HG03442 (cell line): Measurements from ENCODE around the gene TIGD4.
A peak's percentile ranks its signal among the peaks of the same experiment; 100 is the strongest.

Experiments
- ATAC-seq: cut with Tn5 transposase; IDR thresholded peaks from one replicate; pipeline ENCODE4 v1.9.1; 2021; ENCODE audit warnings: mild to moderate bottlenecking, moderate library complexity; ENCODE audit not compliant: unreplicated experiment

The TIGD4 gene

DNA sequence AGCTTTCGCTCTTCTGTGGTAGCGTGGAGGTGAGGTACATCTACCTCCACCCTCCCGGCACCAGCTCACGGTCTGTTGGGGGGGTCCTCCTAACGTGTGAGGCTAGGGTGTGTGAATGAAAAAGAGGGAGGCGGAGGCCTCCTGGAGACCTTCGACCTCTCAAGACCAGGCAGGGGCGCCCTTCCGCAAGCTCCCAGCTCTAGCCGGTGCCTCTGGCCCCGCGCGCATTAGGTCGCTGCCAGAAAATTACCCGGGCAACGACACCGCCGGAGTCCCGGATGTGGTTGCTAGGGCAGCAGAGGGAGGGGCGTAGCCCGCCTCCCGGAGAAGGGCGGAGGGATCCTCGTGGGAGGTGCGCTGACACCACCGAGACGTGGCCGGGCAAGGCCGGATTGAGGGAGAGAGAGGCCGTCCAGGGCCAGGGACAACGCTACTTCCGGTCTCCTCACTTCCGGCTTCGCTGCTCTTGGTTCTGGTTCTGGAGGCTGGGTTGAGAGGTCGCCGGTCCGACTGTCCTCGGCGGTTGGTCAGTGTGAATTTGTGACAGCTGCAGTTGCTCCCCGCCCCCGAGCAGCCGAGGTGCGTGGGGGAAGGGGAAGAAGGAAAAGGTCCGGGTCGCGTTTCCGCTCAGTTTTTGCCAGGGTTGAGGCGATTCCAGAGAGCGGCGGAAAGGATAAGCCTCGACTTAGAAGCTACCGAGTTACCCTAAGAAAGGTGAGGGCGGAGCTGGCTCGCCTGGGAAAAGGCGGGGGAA lies at the start of gene TIGD4, which contains the start of gene ARFIP1:
Gene TIGD4 (minus strand): TSS at position 218 of the 754 bp plus-strand sequence. CDS start 8,726 bp downstream, outside the sequence.
Gene ARFIP1 (plus strand): TSS at position 442 of the 754 bp plus-strand sequence. CDS start 49,680 bp downstream, outside the sequence.
- ATAC-seq, result peak; percentile 96

DNA sequence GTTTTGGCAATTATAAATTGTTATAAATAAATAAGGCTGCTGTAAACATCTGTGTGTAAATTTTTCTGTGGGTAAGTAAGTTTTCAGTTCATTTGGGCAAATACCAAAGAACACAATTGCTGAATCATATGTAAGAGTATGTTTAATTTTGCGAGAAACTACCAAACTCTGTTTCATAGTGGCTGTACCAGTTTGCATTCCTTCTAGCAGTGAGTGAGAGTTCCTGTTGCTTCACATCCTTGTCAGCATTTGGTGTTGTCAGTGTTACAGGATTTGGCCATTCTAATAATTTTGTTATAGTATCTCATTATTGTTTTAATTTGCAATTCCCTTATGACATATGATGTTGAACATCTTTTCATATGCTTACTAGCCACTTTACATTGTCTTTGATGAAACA lies 48.6 kb upstream of the TIGD4 start:
- ATAC-seq, result no peak

- no peak for ATAC-seq
These were observed 45.8 kb upstream of the TIGD4 start for GRCh38 chr4:152825336-152825735.

DNA sequence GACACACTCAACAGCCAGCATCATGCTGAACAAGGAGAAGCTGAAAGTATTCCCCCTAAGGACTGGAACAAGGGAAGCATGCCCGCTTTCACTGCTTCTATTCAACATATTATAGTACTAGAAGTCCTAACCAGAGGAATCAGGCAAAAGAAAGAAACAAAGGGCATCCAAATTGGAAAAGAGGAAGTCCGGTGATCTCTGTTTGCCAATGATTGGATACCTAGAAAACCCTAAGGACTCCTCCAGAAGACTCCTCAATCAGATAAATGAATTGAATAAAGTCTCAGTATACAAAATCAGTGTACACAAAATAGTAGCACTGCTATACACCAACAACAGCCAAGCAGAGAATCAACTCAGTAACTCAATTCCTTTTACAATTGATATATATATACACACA lies 45.0 kb upstream of the TIGD4 start:
- ATAC-seq, result no peak

- ATAC-seq, result no peak
These were observed 42.8 kb upstream of the TIGD4 start for GRCh38 chr4:152822323-152822722.

DNA sequence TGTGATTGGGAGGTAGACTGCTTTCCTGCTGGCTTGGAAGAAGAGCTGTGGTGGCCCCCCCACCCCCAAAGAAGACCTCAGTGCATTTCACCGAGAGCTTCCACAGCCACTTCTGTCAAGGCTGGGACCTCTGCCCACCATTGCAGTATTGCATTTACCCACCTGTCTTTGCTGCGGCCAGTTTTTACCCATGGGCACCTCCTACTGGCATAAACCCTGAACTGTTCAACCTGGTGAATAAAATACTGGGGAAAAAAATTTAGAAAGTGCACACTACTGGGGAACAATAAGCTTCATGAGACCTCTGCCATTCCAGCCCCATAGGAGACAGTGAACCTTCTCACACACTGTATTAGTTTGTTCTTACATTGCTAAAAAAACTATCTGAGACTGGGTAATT lies 40.5 kb upstream of the TIGD4 start:
- no peak for ATAC-seq

GRCh38 chr4:152819026-152819645 lies 39.6 kb upstream of the TIGD4 start:
- ATAC-seq, result no peak

DNA sequence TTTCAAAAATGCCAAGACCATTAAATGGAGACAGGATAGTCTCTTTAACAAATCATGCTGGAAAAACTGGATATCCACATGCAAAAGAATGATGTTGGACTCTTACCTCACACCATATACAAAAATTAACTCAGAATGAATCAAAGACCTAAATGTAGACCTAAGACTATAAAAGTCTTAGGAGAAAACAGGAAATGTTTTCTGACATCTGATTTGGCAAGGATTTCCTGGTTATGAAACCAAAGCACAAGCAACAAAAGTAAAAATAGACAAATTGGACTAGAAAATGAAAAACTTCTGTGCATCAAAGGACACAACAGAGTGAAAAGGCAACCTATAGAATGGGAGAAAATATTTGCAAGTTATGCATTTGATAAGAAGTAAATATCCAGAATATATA lies 37.8 kb upstream of the TIGD4 start:
- no peak for ATAC-seq

GRCh38 chr4:152815078-152815477 lies 35.5 kb upstream of the TIGD4 start:
- ATAC-seq, result no peak

- ATAC-seq, result no peak
These were observed 31.3 kb upstream of the TIGD4 start for GRCh38 chr4:152810715-152811287.

- ATAC-seq, result no peak
These were observed 29.1 kb upstream of the TIGD4 start for GRCh38 chr4:152808670-152809069.

DNA sequence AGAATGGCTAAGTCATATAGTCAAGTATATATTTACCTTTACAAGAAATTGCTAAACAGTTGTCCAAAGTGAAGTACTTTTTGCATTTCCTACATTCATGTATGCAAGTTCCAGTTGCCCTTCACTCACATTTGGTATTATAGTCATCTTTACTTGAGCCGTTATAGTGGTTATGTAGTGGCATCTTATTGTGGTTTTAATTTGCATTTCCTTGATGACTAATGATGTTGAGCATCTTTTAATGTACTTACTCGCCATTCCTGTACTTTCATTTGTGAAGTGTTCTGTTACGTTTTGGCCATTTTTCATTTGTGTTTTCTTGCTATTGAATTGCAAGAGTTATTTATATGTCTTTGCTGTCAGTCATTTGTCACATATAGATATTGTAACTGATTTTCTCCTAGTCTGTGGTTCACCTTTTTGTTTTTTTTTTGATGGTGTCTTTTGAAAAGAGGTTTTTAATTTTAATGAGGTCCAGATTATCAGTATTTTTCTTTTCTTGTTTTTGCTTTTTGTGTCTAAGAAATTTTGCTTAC lies 27.8 kb upstream of the TIGD4 start:
- peak; percentile 47 for ATAC-seq

DNA sequence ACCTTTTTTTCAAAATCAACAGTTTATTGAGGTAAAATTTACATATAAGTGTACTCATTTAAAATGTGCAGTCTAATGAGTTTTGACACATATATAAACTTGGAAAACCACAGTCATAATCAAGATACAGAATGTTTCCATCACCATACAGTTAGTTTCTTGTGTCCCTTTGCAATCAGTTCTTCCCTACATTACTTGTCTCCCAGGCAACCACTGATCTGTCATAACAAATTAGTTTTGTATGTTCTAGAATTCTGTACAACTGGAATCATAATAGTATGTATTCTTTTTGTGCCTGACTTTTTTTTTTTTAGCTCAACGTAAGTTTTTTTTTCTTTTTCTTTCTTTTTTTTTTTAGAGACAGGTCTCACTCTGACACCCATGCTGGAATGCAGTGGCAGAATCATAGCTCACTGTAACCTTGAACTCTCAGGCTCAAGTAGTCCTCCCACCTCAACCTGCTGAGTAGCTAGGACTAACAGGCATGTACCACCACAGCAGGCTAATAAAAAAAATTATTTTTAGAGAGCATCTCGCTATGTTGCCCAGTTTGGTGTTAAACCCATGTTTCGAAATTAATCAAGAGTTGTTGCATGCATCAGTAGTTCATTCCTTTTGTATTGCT lies 27.1 kb upstream of the TIGD4 start:
- ATAC-seq, result no peak

DNA sequence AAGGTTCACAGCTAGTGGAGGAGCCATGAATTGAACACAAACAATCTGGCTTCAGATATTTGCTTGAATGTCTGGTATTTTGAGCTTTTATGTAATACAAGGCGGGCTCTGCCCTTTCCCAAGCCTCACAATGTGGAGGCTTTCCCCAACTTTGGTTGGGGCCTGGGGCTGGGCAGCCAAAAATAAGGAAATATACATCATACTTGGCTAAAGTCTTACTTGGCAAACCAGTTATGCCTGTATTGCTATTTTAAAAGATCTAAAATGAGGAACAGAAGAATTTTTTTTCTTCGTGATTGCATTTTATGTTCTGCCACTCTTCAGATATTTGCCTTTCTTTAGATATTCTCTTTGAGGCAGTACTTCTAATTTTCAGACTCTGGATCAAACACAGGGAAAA lies 26.3 kb upstream of the TIGD4 start:
- no peak for ATAC-seq

DNA sequence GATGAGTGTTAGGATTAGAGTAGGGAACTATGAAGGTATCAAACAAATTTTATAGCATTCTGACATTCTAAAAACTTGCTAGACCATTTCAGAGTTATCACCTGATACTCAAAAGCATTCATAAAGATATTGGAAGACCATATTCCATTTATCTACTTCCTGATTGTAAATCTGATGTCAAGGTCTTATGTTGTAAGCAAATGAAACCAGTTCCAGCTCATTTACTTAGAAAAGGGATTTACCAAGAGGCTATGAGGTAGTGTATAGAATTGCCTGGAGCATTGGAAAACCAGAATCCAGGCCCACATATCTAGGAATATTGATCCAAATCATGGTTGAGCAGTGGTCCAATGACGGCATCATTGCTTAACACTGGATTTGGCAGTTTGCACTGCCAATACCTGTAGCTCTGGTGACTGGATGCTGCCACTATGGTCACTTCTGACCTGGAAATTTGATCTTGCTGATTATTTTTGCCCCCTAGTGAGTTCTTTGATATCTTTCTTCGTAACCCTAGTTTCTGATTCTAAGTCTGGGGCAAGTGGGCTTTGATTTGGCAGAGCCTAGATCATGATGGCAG lies 25.6 kb upstream of the TIGD4 start:
- no peak for ATAC-seq

- no peak for ATAC-seq
These were observed 24.0 kb upstream of the TIGD4 start for GRCh38 chr4:152803541-152803940.

GRCh38 chr4:152795891-152796290 lies 16.4 kb upstream of the TIGD4 start:
- ATAC-seq, result no peak

DNA sequence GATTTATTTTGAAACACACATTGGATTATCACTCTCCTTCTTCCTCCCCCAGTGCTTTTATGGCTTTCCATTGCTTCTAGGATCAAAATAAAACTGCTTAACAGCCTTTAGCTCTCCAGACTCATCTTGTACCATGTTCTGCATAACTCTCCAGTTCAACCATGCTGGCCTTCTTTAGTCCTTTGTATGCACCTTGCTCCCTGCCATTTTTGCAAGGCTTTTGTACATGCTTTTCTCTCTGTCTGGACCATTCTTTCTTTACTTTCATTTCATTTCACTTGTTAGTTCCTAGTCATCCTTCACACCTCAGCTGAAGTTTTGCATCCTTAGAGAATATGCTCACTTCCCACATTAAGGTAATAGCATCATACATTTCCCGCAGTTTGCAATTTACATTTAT lies 7.1 kb upstream of the TIGD4 start:
- ATAC-seq, result no peak

- ATAC-seq, result no peak
These were observed 6.4 kb upstream of the TIGD4 start for GRCh38 chr4:152785639-152786615.
